PC-9 (cell line): ENCODE results near the gene ITFG1. TPM values are rescaled to one million over a fixed set of nuclear protein-coding genes. Genes with fewer than 3 reads are reported as not detected.
A peak's percentile ranks its signal among the peaks of the same experiment; 100 is the strongest.

ENCODE experiments used
- BruUV-seq: library from RNA; stranded (reverse); fragments of 400-500 nt; replicated peaks from 2 replicates; lab custom pipeline; 2021; lab: Mats Ljungman, UMichigan
- CTCF ChIA-PET: fragments of 300-600 bp; sonication (Branson Sonifier 250); formaldehyde crosslinking; loops from one replicate; lab custom pipeline; 2022; ENCODE audit warnings: antibody characterized with exemption; lab: Charles Lee
- POLR2A ChIA-PET: fragments of 300-600 bp; sonication (Branson Sonifier 250); formaldehyde crosslinking; loops from one replicate; lab custom pipeline; 2022; ENCODE audit warnings: antibody characterized with exemption; ENCODE audit not compliant: unreplicated experiment; lab: Charles Lee
- DNase-seq, 2 experiments: peaks; one replicate each; pipeline versions ENCODE4 v3.0.0 to v3.0.0-alpha.2; 2015 to 2022; ENCODE audit warnings: mixed read lengths in 1 of 2
- H2AFZ ChIP-seq: fragments of 200-600 bp; sonication (generic); 2 replicates; pipeline ENCODE4 v1.8.1; 2017; ENCODE audit warnings: antibody characterized with exemption
- H3F3A ChIP-seq: fragments of 200-600 bp; sonication (generic); 2 replicates; pipeline ENCODE4 v1.8.1; 2017; ENCODE audit warnings: antibody characterized with exemption, mild to moderate bottlenecking, low read depth; ENCODE audit not compliant: insufficient read depth
- H3K27ac ChIP-seq: fragments of 200-600 bp; sonication (generic); 2 replicates; pipeline ENCODE4 v1.6.1; 2016; ENCODE audit warnings: mixed run types
- H3K27me3 ChIP-seq: fragments of 200-600 bp; sonication (generic); 2 replicates; pipeline ENCODE4 v1.6.1; 2016; ENCODE audit warnings: low read depth, mixed run types; ENCODE audit not compliant: insufficient read depth
- H3K36me3 ChIP-seq: fragments of 200-600 bp; sonication (generic); 2 replicates; pipeline ENCODE4 v1.6.1; 2016; ENCODE audit warnings: low read depth, mixed run types
- H3K4me1 ChIP-seq: fragments of 200-600 bp; sonication (generic); replicated peaks from 2 replicates; pipeline ENCODE4 v1.6.1; 2016; ENCODE audit warnings: mixed run types; ENCODE audit not compliant: insufficient read depth
- H3K4me2 ChIP-seq: fragments of 200-600 bp; sonication (generic); 2 replicates; pipeline ENCODE4 v1.6.1; 2017; ENCODE audit warnings: mixed run types
- H3K4me3 ChIP-seq: fragments of 200-600 bp; sonication (generic); 2 replicates; pipeline ENCODE4 v1.6.1; 2016; ENCODE audit warnings: mixed run types
- H3K79me2 ChIP-seq: fragments of 200-600 bp; sonication (generic); 2 replicates; pipeline ENCODE4 v1.6.1; 2017; ENCODE audit warnings: low read depth, mixed run types
- H3K9me2 ChIP-seq: fragments of 200-600 bp; sonication (generic); 2 replicates; pipeline ENCODE4 v1.8.1; 2017; ENCODE audit warnings: mild to moderate bottlenecking; ENCODE audit not compliant: insufficient read depth
- H3K9me3 ChIP-seq: fragments of 200-600 bp; sonication (generic); 2 replicates; pipeline ENCODE4 v1.8.1; 2016; ENCODE audit warnings: low read depth; ENCODE audit not compliant: insufficient read depth
- H4K20me1 ChIP-seq: fragments of 200-600 bp; sonication (generic); 2 replicates; pipeline ENCODE4 v1.8.1; 2017; ENCODE audit not compliant: insufficient read depth
- EZH2 ChIP-seq: fragments of 200-600 bp; sonication (generic); IDR thresholded peaks from 2 replicates; pipeline ENCODE4 v1.8.0; 2017; ENCODE audit warnings: antibody characterized with exemption, low read depth
- intact Hi-C: fragments of 100-400 bp; cut with micrococcal nuclease; formaldehyde crosslinking; loops from one replicate; pipeline ENCODE4 v1.10.0; 2022; ENCODE audit not compliant: unreplicated experiment
- total RNA-seq: library from RNA; stranded (reverse); gene quantifications from 2 replicates; pipeline ENCODE4 v1.2.3, GENCODE V29; 2021
- TF ChIP-seq, protein P1 (sequence below): fragments of 200-600 bp; sonication (generic); conservative IDR thresholded peaks from 2 replicates; pipeline ENCODE4 v1.6.1; 2017; ENCODE audit warnings: mixed run types, antibody characterized with exemption, mild to moderate bottlenecking, moderate library complexity

ITFG1 gene
- total RNA-seq, 1 experiment from 2014 or later, result 33.0 TPM

DNA sequence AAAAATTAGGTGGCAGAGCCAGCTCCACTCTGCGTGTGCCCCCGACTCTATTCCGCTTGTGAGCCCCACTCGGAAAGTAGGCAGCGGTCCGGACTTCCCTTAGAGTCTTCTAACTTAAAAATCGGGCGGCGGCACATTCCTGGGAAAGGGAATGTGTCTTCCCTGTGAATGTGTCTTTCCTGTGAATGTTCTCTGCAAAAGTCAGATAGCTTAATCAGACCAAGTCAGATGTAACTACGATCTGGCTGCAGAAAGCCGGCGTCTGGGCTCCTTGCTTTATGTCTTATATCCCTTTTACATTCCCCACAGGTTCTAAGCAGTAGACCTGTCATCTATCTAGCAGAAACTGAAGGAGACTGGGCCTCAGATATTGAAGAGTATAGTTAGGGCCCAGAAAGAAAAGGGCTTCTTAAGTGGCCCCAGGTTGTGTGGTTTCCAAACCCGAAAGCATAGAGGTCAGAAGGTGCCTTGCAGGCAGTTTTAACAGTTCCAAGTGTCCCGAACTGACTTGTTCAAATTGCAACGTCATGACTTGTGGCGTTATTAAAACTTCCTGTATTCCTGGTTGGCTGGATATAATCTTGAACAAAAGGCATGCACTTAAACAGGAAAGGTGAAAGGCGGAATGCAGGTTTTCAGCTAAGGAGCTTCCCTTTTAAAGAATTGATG, 869 bp upstream of the ITFG1 start:
- peak overlapping the region; percentile 94 for H3K27ac ChIP-seq
- no peaks in the 10 kb centered on the region for H4K20me1 ChIP-seq
- no peaks in the 10 kb centered on the region for H3K9me2 ChIP-seq
- peaks cover 63% of the 10 kb centered on the region for H3K79me2 ChIP-seq
- peak overlapping the region; percentile 91 for H2AFZ ChIP-seq
- TF ChIP-seq, protein P1, sequence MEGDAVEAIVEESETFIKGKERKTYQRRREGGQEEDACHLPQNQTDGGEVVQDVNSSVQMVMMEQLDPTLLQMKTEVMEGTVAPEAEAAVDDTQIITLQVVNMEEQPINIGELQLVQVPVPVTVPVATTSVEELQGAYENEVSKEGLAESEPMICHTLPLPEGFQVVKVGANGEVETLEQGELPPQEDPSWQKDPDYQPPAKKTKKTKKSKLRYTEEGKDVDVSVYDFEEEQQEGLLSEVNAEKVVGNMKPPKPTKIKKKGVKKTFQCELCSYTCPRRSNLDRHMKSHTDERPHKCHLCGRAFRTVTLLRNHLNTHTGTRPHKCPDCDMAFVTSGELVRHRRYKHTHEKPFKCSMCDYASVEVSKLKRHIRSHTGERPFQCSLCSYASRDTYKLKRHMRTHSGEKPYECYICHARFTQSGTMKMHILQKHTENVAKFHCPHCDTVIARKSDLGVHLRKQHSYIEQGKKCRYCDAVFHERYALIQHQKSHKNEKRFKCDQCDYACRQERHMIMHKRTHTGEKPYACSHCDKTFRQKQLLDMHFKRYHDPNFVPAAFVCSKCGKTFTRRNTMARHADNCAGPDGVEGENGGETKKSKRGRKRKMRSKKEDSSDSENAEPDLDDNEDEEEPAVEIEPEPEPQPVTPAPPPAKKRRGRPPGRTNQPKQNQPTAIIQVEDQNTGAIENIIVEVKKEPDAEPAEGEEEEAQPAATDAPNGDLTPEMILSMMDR, result no peak
- no peak for TF ChIP-seq EZH2
- intact Hi-C loops, result loop anchor here (5.0 to 10.0 kb wide), 5 partner anchors 111 to 696 kb away; partner anchors contain the start of genes ABCC12 and NETO2
- H3F3A ChIP-seq, result peaks cover 16% of the 10 kb centered on the region
- H3K4me3 ChIP-seq, result peak overlapping the region; percentile 75
- H3K36me3 ChIP-seq, result peaks cover 24% of the 10 kb centered on the region
- ChIA-PET POLR2A (interaction anchor here (0.6 to 1.0 kb wide), 3 partner anchors 584 to 665 kb away, joined by 3 to 5 read pairs (median 3); no protein-coding TSS in a partner anchor), CTCF (interaction anchor here (0.6 to 1.3 kb wide), 3 partner anchors 42 to 443 kb away, joined by 3 to 4 read pairs (median 4); no protein-coding TSS in a partner anchor)
- no peaks in the 10 kb centered on the region for H3K9me3 ChIP-seq
- H3K27me3 ChIP-seq, result no peaks in the 10 kb centered on the region
- peak; percentile 37 to 92 for DNase-seq
- H3K4me2 ChIP-seq, result peak overlapping the region; percentile 87
- BruUV-seq, result TSS peak; percentile 55
- peaks cover 27% of the 10 kb centered on the region for H3K4me1 ChIP-seq

DNA sequence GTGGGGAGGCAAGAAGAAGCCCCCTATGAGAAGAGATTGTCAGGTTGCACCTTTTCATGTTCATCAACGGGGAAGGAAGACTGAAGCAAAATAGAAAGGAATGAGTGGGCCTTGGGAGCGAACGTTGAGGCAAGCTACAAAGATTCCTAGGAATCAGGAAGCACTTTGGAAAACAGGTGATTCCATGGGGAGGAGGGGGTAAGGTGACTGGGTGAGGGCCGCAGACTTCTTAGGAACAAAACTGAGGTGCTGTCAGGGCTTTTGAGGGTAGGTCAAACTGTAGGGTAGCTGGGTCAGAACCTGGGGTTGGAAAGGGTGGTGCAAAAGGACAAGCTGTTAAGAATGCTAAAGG, 528 bp downstream of the ITFG1 start:
- no peak for TF ChIP-seq EZH2
- TF ChIP-seq, protein P1, result no peak
- peaks cover 27% of the 10 kb centered on the region for H3K4me1 ChIP-seq
- no peaks in the 10 kb centered on the region for H4K20me1 ChIP-seq
- ChIA-PET CTCF (no interaction called here), POLR2A (no interaction called here)
- peak overlapping the region; percentile 75 for H3K4me3 ChIP-seq
- peaks cover 16% of the 10 kb centered on the region for H3K36me3 ChIP-seq
- H3K79me2 ChIP-seq, result peaks cover 51% of the 10 kb centered on the region
- no TSS peak for BruUV-seq
- peak overlapping the region; percentile 91 for H2AFZ ChIP-seq
- peaks cover 16% of the 10 kb centered on the region for H3F3A ChIP-seq
- no peaks in the 10 kb centered on the region for H3K9me2 ChIP-seq
- peak overlapping the region; percentile 87 for H3K4me2 ChIP-seq
- intact Hi-C loops, result loop anchor here (5.0 to 10.0 kb wide), 5 partner anchors 112 to 697 kb away; partner anchors contain the start of genes ABCC12 and NETO2
- DNase-seq, result peak in 1 of 2 experiments; percentile 44
- H3K27ac ChIP-seq, result peak overlapping the region; percentile 94
- no peaks in the 10 kb centered on the region for H3K27me3 ChIP-seq
- H3K9me3 ChIP-seq, result no peaks in the 10 kb centered on the region

DNA sequence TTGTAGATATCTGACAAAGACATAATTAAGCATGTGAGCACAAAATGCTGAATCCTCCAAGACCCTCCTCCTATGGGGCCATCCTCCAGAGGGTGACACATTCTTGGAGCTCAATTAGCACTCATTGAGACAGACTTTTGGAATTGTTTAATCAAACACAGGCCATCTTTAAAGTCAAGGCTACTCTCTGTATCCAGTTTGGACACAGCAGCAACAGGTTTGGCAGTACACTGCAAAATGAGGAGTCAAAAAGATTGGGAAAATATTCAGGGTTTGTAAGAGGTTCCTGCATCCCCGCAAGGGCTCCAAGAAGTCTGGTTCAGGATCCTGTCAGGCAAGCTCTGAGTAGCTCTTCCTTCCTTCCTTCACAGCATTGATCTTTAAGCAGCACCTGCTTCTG, 1.3 kb downstream of the ITFG1 start:
- no peaks in the 10 kb centered on the region for H4K20me1 ChIP-seq
- no peak overlapping the region for H2AFZ ChIP-seq
- peak overlapping the region; percentile 94 for H3K27ac ChIP-seq
- BruUV-seq, result no TSS peak
- ChIA-PET POLR2A (no interaction called here), CTCF (interaction anchor here (0.6 to 0.7 kb wide), 2 partner anchors 327 to 698 kb away, joined by 4 to 5 read pairs; no protein-coding TSS in a partner anchor)
- H3K36me3 ChIP-seq, result peaks cover 10% of the 10 kb centered on the region
- TF ChIP-seq, protein P1, result no peak
- no peak for TF ChIP-seq EZH2
- H3F3A ChIP-seq, result peaks cover 16% of the 10 kb centered on the region
- H3K4me2 ChIP-seq, result peak overlapping the region; percentile 87
- peaks cover 27% of the 10 kb centered on the region for H3K4me1 ChIP-seq
- intact Hi-C loops, result loop anchor here (5.0 to 10.0 kb wide), 5 partner anchors 113 to 698 kb away; partner anchors contain the start of genes ABCC12 and NETO2
- no peak for DNase-seq
- peaks cover 43% of the 10 kb centered on the region for H3K79me2 ChIP-seq
- H3K27me3 ChIP-seq, result no peaks in the 10 kb centered on the region
- no peaks in the 10 kb centered on the region for H3K9me3 ChIP-seq
- H3K4me3 ChIP-seq, result peak overlapping the region; percentile 75
- no peaks in the 10 kb centered on the region for H3K9me2 ChIP-seq
